IPS-18a (cell line): ENCODE data around the gene LUZP2.

ENCODE experiments used
- H3K27ac ChIP-seq: one replicate; pipeline ENCODE4 v1.5.1; 2013; ENCODE audit warnings: low read length
- H3K27me3 ChIP-seq: one replicate; pipeline ENCODE4 v1.6.1; 2013; ENCODE audit warnings: mild to moderate bottlenecking, low read length; ENCODE audit not compliant: control insufficient read depth, insufficient read depth
- H3K36me3 ChIP-seq: one replicate; pipeline ENCODE4 v1.6.1; 2013; ENCODE audit warnings: low read depth, low read length; ENCODE audit not compliant: control insufficient read depth
- H3K4me1 ChIP-seq: one replicate; pipeline ENCODE4 v1.6.1; 2013; ENCODE audit warnings: low read depth, low read length; ENCODE audit not compliant: control insufficient read depth
- H3K4me3 ChIP-seq: one replicate; pipeline ENCODE4 v1.5.1; 2013; ENCODE audit warnings: low read length
- H3K9ac ChIP-seq: one replicate; pipeline ENCODE4 v1.6.1; 2013; ENCODE audit warnings: mild to moderate bottlenecking, low read length, moderate library complexity
- H3K9me3 ChIP-seq: one replicate; pipeline ENCODE4 v1.6.1; 2013; ENCODE audit warnings: low read depth, low read length; ENCODE audit not compliant: control insufficient read depth

LUZP2 gene

DNA sequence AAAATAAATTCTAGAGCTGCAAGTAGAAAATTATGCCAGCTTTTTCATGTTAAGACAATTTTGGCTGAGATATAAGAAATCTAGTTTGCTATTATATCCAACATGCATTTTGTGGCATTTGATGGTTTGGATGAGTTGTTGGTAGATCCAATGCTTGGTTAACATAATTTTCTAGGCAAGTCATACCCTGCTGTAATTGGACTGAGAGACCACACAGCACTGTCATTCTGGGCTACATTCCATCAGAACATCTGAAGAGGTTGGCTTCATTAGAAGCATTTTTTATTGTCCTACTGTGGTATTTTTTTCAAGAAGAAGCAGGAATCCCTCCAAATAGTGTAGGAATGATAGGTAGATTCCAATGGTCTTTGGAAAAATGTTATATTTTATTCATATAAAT is 561.0 kb downstream of the LUZP2 start:
- H3K36me3 ChIP-seq: no peaks in the 10 kb centered on the region
- H3K27me3 ChIP-seq: no peaks in the 10 kb centered on the region
- no peak overlapping the region for H3K9ac ChIP-seq
- no peaks in the 10 kb centered on the region for H3K4me1 ChIP-seq
- H3K9me3 ChIP-seq: no peaks in the 10 kb centered on the region
- no peak overlapping the region for H3K4me3 ChIP-seq
- H3K27ac ChIP-seq: no peak overlapping the region

- H3K27me3 ChIP-seq: no peaks in the 10 kb centered on the region
- no peaks in the 10 kb centered on the region for H3K4me1 ChIP-seq
- no peaks in the 10 kb centered on the region for H3K9me3 ChIP-seq
- H3K9ac ChIP-seq: no peak overlapping the region
- H3K27ac ChIP-seq: no peak overlapping the region
- H3K36me3 ChIP-seq: no peaks in the 10 kb centered on the region
- no peak overlapping the region for H3K4me3 ChIP-seq
Observed at GRCh38 chr11:25065746-25066145, 568.9 kb downstream of the LUZP2 start.

DNA sequence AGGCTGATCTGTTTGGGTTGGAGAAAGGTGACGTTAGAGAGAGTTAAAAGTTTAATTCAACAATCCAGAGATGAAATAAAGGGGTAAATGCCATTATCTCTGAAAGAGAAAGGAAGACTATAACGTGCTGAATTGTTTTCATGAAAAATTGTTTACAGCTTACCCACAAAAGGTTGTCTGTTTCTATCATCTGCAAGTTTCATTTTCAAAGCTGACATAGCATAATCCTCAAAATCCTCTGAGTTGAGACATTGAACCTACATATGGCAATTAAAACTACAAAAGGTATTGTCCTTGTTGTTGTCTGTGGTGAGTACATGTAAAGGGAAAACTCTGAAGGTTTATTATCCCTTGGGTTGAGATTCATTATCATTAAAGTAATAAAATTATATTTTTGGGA is 569.9 kb downstream of the LUZP2 start:
- H3K4me1 ChIP-seq: no peaks in the 10 kb centered on the region
- H3K27me3 ChIP-seq: no peaks in the 10 kb centered on the region
- no peaks in the 10 kb centered on the region for H3K9me3 ChIP-seq
- H3K27ac ChIP-seq: no peak overlapping the region
- H3K36me3 ChIP-seq: no peaks in the 10 kb centered on the region
- H3K9ac ChIP-seq: no peak overlapping the region
- H3K4me3 ChIP-seq: no peak overlapping the region

DNA sequence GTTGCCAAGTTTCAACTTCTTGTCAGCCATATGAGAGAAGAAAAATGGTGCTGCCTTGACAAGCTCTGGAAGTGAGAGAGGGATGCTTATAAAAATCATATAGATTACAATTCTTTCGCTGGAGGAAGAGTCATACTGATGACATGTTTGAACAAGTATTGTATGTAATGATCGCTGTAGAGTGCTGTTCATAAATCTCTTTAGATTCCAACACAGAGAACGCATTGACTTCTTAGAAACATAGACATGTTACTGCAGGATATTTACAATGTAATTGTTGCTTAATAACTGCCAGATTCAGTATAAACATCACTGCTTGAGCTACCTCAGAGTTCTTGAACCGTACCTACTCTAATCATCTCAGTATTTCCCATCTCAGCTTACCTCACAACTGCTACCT is 571.6 kb downstream of the LUZP2 start:
- Histone ChIP-seq H3K9ac (no peak overlapping the region), H3K4me1 (no peaks in the 10 kb centered on the region), H3K36me3 (no peaks in the 10 kb centered on the region), H3K27ac (no peak overlapping the region), H3K9me3 (no peaks in the 10 kb centered on the region), H3K27me3 (no peaks in the 10 kb centered on the region), H3K4me3 (no peak overlapping the region)

- Histone ChIP-seq H3K4me3 (no peak overlapping the region), H3K9me3 (no peaks in the 10 kb centered on the region), H3K36me3 (no peaks in the 10 kb centered on the region), H3K4me1 (no peaks in the 10 kb centered on the region), H3K27ac (no peak overlapping the region), H3K9ac (no peak overlapping the region), H3K27me3 (no peaks in the 10 kb centered on the region)
Observed at GRCh38 chr11:25094085-25094802, 597.4 kb downstream of the LUZP2 start.

GRCh38 chr11:25119416-25119815 is 622.6 kb downstream of the LUZP2 start:
- Histone ChIP-seq H3K9ac (no peak overlapping the region), H3K27ac (no peak overlapping the region), H3K4me1 (no peaks in the 10 kb centered on the region), H3K9me3 (no peaks in the 10 kb centered on the region), H3K27me3 (no peaks in the 10 kb centered on the region), H3K4me3 (no peak overlapping the region), H3K36me3 (no peaks in the 10 kb centered on the region)
